NCI-H2107 (cell line): ENCODE measurements around the gene TMEM250.
A peak's percentile ranks its signal among the peaks of the same experiment; 100 is the strongest.

Experiments
- DNase-seq: peaks from one replicate; lab custom pipeline; 2025; lab: John Stamatoyannopoulos, UW

TMEM250 gene

DNA sequence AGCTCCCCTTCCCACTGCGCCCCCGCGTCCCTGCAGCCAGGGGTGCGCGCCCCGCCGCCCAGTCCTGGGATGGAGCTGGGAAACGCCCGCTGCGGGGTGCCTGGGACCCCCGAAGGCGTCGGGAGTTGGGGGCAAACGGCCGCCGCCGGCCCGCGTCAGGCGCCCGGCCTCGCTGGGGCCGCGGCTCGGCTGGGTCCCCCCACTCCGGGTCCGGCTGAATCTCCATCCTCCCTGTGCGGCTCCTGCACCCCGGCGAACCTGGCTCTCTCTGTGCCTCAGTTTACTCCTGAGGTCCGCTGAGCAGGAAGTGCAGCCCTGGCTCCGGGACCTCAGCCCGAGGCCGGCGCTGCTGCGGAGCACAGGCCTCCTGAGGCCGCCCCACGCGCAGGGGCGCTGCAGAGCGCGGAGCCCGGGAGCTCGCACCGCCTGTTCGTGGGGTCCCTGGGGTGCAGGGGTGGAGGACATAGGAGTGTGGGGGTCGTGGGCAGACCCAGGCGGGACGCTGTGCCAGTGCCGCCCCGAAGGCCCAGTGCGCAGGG lies 13.9 kb upstream of the TMEM250 start:
- no peak for DNase-seq

DNA sequence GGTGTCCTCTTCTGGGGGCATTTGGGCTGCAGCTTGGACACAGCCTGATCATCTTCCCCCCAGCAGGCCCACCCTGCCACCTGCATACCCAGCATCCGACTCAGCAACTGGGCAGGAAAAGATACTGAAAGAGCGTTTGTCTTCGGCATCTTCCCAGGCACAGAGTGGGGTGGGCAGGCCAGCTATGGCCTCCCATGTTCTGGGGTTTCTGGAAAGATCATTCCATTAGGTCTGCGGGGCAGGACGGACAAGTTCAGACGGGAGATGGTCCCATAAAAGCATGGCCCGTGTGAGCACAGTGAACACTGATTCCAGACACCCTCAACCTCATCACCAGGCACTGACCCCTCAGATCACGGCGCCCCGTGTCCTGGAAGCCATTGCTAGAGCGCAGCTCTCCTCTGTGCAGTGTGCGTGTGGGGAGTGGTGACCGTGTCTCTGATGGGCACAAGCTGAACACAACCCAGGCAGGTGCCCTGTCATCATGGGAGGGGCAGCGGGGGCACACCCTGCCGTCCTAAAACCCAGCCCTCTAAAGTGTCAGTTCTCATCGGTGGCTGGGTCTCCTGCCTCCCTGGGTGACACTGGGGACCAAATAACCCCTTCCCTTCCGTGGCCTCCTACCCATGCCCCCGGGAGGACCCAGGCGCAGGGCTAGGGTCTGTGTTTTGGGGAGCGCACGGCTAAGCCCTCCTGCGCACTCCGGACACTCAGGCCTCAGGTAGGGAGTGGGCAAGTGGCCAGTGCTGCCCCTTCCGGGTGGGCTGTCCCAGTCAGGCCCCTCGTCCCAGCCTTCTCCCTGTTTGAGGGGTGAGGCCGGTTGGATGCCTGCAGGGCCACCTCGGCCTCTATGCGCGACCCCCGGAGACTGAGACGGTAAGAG lies 13.2 kb upstream of the TMEM250 start:
- no peak for DNase-seq

DNA sequence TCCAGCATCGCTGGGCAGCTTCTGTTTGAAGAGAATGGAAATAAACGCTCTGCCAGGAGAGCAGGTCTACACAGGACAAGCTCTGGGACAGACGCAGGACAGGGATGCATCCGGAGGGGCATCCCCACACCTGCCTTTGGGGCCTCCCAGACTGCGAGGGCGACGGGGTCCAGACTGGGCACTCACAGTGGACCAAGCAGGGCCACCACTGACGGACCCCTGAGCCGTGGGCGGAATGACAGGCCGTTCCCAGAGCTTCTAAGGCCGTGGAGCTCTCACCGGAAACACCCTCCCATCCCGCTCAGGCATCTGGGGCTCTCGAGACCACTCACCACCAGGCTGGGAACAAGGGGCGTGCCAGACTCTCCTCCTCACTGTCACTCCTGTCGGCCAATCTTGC lies 10.5 kb upstream of the TMEM250 start:
- no peak for DNase-seq

DNA sequence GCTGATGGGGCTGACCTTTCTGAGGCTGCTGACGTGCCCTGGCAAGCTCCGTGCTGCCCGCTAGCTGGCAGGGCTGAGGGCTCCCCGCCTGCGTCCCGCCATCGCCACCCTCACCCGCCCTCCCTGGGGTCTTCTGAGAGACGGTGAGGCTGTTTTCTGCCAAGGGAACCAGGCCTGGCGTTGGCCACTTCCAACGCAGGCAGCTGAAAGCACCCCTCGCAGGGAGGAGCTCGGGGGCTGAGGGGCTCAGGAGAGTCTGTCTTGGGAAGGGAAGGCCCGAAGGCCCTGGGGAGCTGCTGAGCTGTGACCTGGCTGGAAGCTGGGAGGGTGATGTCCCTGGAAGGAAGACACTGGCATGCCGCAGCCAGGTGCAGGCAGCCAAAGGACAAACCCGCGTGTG lies 9.8 kb upstream of the TMEM250 start:
- no peak for DNase-seq

DNA sequence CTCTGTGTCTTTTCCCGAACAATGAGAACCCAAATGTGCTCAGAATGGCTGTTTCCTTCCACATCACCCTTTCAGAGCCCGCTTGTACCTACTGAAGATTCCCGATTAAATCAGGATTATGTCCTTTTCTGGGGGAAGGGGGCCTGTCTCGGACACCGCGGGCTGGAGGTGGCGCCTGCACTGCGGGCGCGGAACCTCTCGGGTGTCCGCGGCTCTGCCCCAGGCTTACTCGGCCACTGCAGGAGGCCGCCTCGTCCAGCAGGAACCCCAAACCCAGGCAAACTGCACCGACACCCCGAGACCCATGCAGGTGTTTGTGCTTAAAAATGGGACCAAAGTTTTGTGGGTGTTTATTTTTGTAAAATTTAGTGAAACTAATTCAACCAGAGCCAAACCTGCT lies 8.6 kb upstream of the TMEM250 start:
- no peak for DNase-seq

DNA sequence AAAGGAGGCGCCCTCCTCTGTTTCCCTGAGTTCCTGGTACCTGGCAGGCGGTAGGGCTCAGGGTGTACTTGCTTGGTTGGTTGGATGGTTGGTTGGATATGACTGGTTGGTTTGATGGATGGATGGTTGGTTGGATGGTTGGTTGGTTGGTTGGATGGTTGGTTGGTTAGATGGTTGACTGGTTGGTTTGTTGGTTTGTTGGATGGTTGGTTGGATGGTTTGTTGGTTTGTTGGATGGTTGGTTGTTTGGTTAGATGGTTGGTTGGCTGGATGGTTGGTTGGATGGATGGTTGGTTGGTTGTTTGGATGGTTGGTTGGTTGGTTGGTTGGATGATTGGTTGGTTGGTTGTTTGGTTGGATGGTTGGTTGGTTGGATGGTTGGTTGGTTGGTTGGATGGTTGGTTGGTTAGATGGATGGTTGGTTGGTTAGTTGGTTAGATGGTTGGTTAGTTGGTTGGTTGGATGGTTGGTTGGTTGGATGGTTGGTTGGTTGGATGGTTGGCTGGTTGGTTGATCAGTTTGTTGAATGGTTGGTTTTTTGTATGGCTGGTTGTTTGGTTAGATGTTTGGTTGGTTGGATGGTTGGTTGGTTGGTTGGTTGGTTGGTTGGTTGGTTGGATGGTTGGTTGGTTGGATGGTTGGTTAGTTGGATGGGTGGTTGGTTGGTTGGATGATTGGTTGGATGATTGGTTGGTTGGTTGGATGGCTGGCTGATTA lies 6.5 kb upstream of the TMEM250 start:
- DNase-seq = no peak

DNA sequence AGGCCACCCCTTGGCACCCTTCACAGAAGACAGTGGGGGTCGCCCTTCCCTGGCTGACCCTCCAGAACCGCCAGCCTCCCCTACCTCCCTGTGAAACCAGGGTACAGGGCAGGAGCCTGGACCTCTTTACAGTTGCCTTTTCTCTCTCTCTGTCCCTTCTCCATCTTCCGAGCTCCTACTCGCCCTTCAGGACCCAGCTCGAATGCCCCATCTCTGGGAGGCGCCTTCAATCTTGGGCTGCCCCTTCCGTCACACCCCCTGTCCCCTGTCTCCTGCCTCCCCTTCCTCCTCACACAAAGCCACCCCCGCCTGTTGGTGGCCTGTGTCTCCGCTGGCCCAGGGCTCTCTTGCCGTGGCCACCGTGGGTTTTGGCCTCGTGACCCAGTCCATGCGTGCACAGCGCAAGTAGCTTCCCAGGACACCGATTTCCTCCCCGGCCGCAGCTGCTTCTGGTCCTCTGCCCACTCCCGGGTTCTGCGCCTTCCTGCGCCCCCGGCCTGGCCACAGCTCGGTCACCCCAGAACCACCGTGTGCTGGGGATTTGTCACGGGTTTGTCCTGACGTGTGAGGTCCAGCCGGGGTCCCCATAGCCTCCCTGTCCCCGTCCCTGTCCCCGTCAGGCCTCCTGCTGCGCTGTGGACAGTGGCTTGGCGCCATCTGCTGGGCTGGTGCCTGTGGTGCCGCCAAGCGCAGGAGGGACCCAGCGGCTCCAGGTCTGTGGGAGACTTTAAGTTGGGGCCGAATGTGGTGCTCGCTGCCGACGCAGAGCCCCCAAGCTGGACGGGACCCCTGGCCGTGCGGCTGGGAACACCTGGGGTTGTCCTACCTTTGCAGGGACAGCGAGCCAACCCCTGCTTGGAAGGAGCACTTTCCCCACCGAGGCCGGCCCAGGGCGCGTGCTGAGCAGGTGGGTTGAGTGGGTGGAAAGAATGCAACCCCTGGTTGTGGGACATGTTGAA lies 4.0 kb upstream of the TMEM250 start:
- peak; percentile 46 for DNase-seq

DNA sequence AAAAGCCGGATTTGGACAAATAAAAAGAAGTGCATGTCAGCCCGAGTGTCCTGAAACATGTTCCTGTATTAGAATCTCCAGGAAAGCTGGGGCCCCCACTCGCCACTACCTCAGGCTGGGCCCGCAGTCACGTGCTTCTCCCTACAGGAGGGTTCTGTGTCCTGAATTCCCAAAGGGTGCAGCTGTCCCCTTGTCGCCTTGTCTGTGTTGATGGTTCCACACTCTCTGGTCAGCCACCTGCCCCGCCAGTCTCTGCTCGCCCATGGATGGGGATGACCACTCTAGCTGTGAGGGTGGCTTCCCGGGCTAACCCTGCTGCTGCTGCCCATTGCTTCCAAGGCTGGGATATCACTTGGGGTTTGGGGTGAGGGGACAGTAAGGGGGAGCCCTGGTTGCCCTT lies 3.1 kb upstream of the TMEM250 start:
- DNase-seq = no peak

DNA sequence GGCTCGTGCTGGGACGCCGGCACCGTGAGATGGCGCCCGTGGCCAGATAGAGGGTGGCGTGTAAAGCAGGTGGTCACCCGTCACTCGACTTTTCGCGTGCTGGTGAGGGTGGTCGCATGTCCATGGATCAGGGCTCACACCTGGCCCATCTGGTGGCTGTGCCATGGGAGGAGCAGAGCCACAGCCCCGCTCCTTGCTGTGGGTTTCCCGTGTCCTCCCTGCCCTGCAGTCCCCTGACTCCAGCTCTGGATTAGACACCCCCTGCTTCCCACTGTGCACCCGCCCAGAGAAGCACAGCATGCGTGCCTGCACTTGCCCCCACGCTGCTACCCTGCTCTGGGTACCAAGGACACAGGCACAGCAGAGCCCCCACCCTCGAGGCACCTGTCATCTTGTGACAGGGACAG lies 1.8 kb upstream of the TMEM250 start:
- no peak for DNase-seq

DNA sequence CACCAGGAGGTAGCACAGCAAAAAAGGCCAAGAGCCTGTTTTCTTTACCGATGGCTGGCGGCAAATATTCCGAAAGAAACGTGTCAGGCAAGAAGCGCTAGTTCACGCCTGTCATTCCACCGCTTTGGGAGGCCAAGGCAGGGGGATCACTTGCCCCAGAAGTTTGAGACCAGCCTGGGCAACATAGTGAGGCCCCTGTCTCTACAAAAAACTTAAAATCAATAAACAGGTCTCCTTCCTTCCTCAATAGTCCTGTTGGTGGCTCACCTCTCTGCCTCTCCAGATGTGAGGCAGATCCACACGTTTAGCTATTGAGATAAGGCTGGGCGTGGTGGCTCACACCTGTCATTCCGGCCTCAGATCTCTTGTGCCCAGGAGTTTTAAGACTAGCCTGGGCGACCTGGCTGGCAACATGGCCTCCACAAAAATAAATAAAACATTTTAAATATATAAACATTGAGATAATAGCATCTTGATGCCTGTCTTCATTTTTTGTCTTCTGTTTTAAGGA lies 1.3 kb upstream of the TMEM250 start:
- no peak for DNase-seq

DNA sequence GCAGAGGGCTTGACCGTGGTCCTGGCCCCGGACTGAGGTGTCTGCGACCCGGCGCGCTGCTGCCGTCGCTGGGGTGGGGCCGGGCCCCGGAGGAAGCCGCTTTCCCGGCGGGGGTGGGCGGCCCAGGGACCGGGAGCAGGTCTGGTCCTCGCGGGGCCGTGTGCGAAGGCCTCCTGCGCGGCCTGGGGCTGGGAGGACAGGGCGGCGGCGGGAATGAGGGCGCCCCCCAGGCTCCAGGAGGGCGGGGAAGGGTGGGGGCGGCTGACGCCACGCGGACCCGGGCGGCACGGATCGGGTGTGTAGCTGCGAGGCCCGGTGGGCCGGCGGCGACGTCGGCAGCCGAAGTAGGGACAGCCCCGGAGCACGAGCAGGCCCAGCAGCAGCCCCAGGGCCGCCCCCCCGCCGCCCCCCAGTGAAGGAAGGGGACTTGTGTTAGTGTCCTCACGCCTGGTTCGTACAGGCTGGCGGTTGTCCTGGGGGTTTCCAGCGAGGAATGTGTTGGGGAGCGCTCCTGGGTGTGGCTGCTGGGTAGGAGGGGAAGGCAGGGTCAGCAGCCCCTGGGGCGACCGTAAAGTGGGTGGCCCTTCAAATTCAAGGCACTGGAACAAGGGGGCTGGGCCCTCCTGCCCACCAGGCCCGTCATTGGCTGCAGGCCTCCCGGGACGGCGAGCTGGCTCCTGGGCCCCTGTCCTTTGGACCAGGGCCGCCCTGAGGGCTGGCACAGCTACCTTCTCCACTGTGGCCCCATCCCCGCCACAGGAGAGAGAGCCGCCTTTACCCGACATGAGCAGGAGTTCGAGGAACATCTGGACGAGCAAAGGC lies 597 bp upstream of the TMEM250 start:
- no peak for DNase-seq

DNA sequence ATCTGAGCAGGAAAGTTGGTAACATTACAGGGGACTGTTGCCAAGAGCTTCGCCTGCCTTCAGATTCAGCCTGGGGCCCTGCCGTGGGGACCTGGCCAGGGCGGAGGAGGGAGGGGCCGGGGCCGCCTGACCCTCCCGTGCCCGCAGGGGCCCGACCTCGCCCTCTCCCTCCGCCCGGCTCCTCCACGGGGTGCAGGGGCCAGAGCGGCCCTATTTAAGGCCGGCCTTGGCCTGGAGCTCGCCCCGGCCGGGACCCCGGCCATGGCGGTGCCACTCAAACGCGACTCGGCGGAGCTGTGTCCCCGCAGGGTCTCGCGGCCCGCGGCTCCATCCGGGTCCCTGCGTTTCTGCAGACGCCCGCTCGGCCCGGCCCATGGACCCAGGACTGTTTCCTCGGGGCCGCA lies 757 bp downstream of the TMEM250 start:
- no peak for DNase-seq

DNA sequence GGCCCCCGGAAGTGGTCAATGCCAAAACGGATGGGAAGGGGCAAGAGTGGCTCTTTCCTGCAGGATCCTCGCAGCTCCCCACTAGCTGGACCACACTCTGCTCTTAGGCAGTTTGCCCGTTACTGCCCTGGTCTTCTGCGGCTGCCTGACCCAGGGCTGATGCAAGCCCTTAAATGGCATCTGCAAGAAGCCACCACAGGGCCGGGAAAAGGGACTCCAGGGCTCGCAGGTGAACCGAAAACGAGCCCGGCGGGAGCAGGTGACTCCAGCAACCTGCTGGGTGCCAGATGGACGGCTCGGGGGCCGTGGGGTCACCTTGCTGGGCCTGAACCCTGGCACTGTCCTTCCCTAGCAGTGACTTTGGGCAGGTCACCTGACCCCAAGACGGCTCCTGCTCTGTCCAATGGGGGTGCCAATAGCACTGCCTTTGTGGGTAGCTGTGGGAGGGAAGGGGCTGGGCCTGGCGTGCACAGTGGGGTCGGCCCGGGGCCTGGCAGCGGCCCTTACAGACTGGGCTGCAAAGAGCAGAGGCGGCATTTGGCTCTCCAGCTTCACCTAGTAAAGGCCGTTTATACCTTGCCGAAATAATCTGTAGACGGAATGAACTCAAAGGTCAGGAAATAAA lies 1.3 kb downstream of the TMEM250 start:
- no peak for DNase-seq

DNA sequence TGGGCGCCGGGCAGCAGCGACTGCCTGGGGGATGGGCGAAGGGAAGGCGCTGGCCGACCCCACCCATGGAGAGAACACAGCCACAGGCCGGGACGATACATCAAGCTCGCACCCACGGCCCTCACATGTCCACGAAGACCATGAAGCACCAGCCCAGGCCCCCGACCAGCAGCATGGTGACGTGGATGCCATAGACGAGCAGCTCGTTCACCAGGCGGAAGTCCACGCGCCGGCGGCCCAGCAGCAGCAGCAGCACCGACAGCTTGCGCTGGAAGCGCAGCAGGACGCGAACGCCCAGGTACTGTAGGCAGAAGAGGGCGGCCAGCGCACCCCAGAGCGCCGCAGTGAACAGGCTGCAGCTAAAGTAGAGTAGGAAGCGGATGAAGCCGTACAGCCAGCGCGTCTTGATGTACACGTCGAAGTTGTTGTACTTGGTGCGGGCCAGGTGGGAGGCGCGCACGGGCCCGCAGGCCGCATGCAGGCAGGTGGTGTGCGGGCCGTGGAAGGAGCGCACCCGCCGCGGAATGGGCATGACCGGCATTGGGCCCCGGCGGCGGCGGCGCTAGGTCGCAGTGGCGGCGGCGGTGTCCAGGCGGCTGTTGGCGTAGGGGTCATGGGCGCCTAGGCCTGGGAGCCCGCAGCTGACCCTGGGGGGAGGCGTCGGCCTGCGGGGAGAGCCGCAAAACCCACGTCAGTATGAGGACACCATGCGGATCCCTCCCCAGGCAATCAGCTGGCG lies 2.1 kb downstream of the TMEM250 start:
- DNase-seq = no peak

DNA sequence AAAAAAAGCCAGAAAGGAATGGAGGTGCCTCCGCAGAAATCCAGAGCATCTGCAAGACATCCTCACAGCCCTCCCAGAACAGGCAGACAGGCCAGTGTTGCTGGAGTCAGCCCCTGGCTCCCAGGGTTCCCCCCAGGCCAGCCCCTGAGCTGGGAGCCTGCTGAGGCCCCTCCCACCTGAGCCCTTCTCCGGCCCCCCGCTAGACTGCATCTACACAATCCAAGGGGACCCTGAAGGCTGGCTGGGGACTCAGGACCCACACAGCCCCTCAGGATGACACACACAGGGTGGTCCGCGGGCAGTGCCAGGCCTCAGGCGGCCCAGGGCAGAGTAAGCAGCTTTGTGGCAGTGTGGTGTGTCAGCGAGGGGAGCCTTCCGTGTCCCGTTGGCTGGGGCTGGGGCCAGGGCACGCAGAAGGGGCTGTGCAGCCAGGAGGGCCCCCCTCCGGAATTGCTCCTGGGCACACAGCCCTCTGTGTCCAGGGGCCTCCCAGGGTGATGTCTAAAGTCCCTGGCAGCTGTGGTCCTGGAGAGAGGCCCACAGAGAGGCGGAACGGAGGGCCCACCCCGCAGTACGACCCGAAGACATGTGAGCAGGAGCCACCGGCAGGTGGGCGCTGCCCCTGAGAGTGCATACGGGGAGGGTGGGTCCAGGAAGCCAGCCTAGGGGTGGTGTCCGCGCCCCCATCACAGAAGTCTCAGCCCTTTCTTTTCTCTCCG lies 2.9 kb downstream of the TMEM250 start:
- DNase-seq = no peak

DNA sequence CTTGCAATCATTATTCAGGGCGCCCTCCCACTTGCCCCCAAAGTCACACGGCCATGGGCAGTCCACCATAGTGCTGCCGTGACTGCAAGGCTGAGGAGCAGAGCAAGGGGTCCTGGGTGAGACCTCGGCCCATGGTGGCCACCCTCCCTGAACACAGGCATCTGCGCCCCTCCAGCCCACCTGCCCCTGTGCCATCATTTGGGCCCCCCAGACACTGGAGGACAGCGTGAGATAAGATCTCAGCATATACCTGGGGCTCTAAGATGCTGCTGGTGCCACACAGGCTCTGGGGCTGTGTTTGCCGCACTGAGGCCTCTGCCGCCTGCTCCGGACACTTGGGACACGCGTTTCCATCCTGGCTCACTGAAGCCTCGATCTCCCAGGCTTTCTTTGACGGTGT lies 3.5 kb downstream of the TMEM250 start:
- no peak for DNase-seq

DNA sequence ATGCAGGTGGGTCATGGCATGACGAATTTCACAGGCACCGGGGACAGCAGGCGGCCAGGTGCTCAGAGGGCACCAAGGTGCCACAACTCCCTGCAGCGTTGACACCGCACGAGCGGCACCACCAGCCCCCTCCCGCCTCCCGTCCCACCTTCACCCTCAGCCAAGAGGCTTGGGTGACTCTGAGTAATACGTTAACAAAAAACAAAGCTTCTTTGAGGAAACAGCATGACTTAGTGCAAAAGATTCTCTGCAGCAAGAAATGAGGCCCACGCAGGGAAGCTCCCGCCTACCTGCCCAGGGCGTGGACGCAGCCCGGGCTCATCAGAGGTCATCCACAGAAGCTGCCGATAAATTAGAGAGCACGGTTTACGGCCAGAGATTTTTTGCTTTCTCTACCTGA lies 4.1 kb downstream of the TMEM250 start:
- no peak for DNase-seq

DNA sequence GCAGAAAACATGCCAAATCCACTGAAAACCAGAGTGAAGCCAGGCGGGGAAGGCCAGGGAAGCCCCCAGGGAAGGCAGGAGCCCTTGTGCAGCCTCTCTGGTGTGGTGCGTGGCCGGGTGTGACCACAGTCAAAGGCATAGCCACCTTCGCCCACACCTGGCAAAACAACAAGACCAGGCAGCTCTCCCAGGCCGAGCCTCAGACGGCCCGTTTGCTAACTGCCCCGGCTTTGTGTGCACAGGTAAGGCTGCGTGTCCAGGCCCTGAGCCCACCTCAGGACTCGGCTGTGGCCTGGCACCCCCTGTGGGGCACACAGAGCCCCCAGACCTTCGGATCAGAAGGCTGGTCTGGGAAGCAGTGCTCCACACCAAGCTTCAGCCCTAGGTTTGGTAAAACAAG lies 6.1 kb downstream of the TMEM250 start:
- no peak for DNase-seq

DNA sequence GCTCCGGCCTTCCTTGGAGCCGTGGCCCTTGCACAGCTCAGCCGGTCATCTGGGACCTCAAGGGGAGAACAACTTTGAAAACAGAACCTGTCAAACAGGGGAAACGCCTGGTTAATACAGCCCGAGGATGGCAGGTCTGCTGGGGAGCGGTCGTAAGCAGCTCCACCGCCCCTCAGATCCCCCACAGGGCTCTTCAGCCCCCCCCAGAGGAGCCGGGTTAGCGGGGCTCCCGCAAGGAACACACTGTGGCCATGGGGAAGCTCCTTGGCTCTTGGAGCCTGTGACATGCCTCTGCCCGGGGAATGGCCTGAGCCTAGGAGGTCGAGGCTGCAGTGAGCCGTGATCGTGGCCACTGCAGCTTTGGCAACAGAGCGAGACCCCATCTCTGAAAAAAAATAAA lies 6.8 kb downstream of the TMEM250 start:
- DNase-seq = no peak
